Measurements from ENCODE around the gene SCNN1A. TPM values are rescaled to one million over a fixed set of nuclear protein-coding genes. Genes with fewer than 3 reads are reported as not detected.

Gene SCNN1A
- total and polyA plus RNA-seq, 8 donors, result 2.3 to 212 (median 3.5) TPM

DNA sequence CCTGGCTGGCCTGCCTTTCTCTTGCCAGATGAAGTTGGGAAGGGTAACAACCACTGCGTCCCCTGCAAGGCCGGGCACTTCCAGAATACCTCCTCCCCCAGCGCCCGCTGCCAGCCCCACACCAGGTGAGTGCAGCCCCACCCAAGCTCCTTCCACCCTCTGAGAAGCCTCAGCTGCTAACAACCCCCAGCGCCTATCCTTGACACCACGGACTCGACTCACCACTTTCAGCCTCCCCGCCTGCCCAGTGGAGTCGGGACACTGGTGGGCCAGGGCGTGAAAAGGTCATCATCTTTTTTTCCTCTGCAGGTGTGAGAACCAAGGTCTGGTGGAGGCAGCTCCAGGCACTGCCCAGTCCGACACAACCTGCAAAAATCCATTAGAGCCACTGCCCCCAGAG is 10.7 kb upstream of the SCNN1A start:
- Histone ChIP-seq H3K9me3 (no peaks in the 10 kb centered on the region), H3K36me3 (peaks cover 0 to 53% of the 10 kb centered on the region in 2 donors), H3K4me3 (peak overlapping the region in 1 of 2 donors; percentile 99), H3K27me3 (no peaks in the 10 kb centered on the region), H3K4me1 (peaks cover 13 to 74% of the 10 kb centered on the region in 2 donors), H3K27ac (peak overlapping the region in 1 of 2 donors; percentile 18)
- ATAC-seq (no peak), DNase-seq (peak in 1 of 4 donors; percentile 68)
- TF ChIP-seq, protein P1, sequence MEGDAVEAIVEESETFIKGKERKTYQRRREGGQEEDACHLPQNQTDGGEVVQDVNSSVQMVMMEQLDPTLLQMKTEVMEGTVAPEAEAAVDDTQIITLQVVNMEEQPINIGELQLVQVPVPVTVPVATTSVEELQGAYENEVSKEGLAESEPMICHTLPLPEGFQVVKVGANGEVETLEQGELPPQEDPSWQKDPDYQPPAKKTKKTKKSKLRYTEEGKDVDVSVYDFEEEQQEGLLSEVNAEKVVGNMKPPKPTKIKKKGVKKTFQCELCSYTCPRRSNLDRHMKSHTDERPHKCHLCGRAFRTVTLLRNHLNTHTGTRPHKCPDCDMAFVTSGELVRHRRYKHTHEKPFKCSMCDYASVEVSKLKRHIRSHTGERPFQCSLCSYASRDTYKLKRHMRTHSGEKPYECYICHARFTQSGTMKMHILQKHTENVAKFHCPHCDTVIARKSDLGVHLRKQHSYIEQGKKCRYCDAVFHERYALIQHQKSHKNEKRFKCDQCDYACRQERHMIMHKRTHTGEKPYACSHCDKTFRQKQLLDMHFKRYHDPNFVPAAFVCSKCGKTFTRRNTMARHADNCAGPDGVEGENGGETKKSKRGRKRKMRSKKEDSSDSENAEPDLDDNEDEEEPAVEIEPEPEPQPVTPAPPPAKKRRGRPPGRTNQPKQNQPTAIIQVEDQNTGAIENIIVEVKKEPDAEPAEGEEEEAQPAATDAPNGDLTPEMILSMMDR (IDR thresholded peaks at IDR 0.05), result no peak
- intact Hi-C loops (cut with DNase I), result no loop called here

DNA sequence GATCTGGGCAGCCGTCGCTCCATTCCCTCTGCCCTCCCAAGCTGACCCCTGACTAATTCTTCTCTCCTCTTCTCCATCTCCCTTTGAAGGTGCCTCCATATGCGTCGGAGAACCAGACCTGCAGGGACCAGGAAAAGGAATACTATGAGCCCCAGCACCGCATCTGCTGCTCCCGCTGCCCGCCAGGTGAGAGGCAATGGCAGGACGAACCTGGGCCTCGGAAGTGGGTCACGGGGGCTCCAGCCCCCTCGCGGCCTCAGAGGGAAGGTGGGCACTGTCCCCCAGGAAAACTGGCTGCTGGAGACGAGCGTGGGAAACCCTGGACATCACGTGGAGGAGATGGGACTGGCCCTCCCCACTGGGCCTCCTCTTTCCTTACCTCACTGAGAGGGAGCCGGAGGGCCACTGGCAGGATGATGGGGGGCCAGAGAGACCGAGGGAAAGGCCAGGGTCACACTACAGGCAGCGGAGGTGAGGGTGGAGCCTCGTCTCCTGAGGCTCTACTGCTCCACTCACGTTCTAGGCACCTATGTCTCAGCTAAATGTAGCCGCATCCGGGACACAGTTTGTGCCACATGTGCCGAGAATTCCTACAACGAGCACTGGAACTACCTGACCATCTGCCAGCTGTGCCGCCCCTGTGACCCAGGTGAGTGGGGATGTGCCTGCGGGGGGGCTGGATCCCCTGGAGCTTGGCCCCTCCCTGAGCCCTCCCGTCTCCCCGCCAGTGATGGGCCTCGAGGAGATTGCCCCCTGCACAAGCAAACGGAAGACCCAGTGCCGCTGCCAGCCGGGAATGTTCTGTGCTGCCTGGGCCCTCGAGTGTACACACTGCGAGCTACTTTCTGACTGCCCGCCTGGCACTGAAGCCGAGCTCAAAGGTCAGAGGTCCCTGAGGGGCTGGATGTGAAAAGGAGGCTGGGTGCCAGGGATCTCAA is 9.4 kb upstream of the SCNN1A start:
- no peaks in the 10 kb centered on the region for H3K27me3 ChIP-seq
- peak overlapping the region; percentile 86 to 99 for H3K4me3 ChIP-seq
- DNase-seq, result peak in 1 of 4 donors; percentile 78
- TF ChIP-seq, protein P1 (IDR thresholded peaks at IDR 0.05), result no peak
- H3K36me3 ChIP-seq, result peaks cover 0 to 40% of the 10 kb centered on the region in 2 donors
- peaks cover 20 to 74% of the 10 kb centered on the region in 2 donors for H3K4me1 ChIP-seq
- H3K27ac ChIP-seq, result peak overlapping the region; percentile 86 to 94
- H3K9me3 ChIP-seq, result no peaks in the 10 kb centered on the region
- peak; percentile 27 for ATAC-seq
- intact Hi-C loops (cut with DNase I), result no loop called here

DNA sequence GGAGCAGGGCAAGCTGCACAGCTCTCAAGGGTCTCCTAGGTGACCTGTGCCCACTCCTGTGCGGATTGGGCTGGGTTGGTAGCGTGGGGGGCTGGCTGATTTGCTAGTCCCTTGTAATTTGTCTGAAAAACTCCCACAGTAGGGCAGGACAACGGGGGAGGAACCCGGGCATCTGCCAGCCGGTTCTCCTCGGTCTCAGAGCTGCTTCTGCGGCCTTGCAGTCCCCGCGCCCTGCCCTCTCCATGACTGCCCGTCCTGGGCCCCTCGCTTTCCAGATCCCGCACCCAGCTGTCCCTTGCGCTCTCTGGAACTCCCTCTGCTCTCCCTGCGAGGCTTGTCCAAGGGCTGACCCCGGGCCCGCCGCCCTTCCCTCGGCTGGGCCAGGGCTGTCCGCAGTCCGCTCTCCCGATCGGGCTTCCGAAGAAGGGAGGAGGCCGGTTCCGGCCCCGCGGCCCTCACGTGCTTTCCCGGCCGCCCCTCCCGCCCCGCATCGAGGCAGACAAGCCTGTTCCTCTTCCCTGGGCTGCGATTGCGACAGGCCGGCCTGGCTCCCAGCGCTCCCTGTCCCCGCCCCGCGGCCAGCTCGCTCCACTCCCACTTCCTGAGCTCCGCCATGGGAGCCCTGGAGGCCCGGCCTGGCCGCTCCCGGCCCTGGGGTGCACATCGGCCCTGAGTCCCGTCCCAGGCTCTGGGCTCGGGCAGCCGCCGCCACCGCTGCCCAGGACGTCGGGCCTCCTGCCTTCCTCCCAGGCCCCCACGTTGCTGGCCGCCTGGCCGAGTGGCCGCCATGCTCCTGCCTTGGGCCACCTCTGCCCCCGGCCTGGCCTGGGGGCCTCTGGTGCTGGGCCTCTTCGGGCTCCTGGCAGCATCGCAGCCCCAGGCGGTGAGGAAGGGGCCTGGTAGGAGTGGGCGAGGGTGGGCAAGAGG is 8.5 kb upstream of the SCNN1A start, which contains the start of gene LTBR:
LTBR (plus strand) TSS at position 591 of the 927 bp plus-strand sequence; CDS start at position 788, 197 bp downstream.
- ATAC-seq (peak; percentile 96), DNase-seq (peak; percentile 89 to 100 (median 96))
- Histone ChIP-seq H3K4me3 (peak within 1 kb of the TSS; percentile 86 to 99), H3K4me1 (peaks cover 24 to 81% of the 10 kb centered on the region in 2 donors), H3K27ac (peak within 1 kb of the TSS; percentile 86 to 94), H3K27me3 (no peaks in the 10 kb centered on the region), H3K36me3 (peaks cover 0 to 32% of the 10 kb centered on the region in 2 donors), H3K9me3 (no peaks in the 10 kb centered on the region)
- intact Hi-C loops (cut with DNase I), result no loop called here
- TF ChIP-seq, protein P1 (IDR thresholded peaks at IDR 0.05), result no peak

DNA sequence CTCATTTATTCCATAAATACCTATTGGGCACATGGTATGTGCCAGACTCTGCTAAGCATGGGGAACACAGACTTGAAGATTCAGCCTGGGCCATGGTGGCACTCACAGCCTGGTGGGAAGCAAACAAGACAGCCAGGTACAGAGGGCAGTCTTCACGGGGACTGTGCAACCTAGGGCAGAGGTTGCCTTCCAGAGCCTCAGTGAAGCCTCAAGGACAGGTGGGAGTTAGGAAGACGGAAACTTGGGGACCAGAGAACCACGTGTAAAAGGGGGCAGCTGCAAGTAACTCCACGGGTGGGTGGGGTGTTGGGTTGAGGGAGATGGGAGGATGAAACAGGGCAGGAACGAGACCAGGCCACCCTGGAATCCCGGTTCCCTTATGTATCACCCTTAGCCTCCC is 7.6 kb upstream of the SCNN1A start:
- TF ChIP-seq, protein P1 (IDR thresholded peaks at IDR 0.05), result no peak
- Histone ChIP-seq H3K27me3 (no peaks in the 10 kb centered on the region), H3K4me1 (peaks cover 31 to 88% of the 10 kb centered on the region in 2 donors), H3K36me3 (peaks cover 0 to 23% of the 10 kb centered on the region in 2 donors), H3K27ac (peak overlapping the region; percentile 86 to 94), H3K9me3 (no peaks in the 10 kb centered on the region), H3K4me3 (peak overlapping the region in 1 of 2 donors; percentile 99)
- DNase-seq (no peak), ATAC-seq (no peak)
- intact Hi-C loops (cut with DNase I), result no loop called here
